T-helper 2 cell (primary cell): ENCODE data around the gene UPF3A.
"Not testable (repeated sequence)": the region's sequence is repeated elsewhere in the genome, so short reads cannot be mapped to it uniquely, and the experiment has no call there.

Experiments
- DNase-seq, 5 experiments: peaks; one replicate each; pipeline versions ENCODE4 v3.0.0 to v3.0.0-alpha.2; 2012 to 2022

Gene UPF3A

GRCh38 chr13:114339857-114340534, 58.6 kb downstream of the UPF3A start:
- peak in 4 of 5 experiments; percentile 14 to 78 (median 46) for DNase-seq

DNA sequence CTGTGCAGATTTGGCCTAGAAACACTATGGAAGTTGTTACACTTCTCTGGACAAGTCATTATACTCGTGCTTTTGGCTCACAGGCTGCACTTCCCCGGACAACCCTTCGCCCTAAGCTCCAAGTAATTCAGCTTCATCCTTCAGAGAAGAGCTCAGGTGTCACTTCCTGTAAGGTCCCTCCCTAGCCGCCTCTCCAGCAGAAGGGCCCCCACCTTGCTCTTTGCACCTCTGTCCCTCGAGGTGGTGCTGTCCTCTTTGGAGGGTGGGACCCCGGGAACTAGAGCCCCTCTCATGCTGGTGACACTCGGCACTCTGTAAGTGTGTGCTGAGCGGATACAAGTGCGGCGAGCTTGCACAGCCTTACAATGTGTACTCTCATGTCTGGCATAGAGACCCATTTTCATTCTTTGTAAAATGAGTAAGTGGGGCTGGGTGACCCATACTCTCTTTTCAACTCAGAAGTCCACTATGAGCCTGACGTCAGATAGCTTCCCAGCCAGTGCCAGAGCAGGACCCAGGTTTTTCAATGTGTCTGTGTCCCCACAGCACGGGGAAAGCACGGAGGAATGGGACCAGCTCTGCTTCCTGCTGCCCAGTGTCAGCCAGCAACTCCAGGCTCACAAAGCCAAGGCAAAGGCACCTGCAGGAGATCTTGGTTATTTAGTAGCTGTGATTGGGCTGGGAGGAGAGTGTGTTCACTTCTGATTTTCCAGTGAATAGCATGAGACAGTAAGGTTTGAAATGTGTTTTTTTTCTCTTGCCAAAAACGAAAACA, 59.8 kb downstream of the UPF3A start:
- no peak for DNase-seq

DNA sequence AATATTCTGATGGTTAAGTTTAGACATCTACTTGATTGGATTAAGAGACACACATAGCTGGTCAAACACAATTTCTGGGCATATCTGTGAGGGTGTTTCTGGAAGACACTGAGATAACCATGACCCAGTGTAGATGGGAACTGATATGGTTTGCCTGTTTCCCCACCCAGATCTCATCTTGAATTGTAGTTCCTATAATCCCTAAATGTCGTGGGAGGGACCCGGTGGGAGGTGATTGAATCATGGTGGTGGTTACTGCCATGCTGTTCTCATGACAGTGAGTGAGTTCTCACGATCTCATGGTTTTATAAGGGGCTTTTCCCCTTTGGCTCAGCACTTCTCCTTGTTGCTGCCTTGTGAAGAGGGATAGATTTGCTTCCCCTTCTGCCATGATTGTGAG, 65.9 kb downstream of the UPF3A start:
- not testable (repeated sequence) for DNase-seq

GRCh38 chr13:114352763-114353162, 71.4 kb downstream of the UPF3A start:
- DNase-seq = peak in 4 of 5 experiments; percentile 14 to 48 (median 20)

DNA sequence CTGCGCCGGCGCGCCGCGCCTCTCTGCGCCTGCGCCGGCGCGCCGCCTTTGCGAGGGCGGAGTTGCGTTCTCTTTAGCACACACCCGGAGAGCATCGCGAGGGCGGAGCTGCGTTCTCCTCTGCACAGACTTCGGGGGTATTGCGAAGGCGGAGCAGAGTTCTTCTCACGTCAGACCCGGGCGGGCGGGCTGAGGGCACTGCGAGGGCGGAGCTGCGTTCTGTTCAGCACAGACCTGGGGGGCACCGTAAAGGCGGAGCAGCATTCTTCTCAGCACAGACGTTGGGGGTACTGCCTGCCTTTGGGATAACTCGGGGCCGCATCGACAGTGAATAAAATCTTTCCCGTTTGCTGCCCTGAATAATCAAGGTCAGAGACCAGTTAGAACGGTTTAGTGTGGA, 72.0 kb downstream of the UPF3A start:
- DNase-seq = not testable (repeated sequence)
